Measurements from ENCODE around the gene CCR2. TPM values are rescaled to one million over a fixed set of nuclear protein-coding genes. Genes with fewer than 3 reads are reported as not detected.

Gene CCR2
- total and polyA plus RNA-seq, 2 donors = 2.4 to 7.3 TPM

DNA sequence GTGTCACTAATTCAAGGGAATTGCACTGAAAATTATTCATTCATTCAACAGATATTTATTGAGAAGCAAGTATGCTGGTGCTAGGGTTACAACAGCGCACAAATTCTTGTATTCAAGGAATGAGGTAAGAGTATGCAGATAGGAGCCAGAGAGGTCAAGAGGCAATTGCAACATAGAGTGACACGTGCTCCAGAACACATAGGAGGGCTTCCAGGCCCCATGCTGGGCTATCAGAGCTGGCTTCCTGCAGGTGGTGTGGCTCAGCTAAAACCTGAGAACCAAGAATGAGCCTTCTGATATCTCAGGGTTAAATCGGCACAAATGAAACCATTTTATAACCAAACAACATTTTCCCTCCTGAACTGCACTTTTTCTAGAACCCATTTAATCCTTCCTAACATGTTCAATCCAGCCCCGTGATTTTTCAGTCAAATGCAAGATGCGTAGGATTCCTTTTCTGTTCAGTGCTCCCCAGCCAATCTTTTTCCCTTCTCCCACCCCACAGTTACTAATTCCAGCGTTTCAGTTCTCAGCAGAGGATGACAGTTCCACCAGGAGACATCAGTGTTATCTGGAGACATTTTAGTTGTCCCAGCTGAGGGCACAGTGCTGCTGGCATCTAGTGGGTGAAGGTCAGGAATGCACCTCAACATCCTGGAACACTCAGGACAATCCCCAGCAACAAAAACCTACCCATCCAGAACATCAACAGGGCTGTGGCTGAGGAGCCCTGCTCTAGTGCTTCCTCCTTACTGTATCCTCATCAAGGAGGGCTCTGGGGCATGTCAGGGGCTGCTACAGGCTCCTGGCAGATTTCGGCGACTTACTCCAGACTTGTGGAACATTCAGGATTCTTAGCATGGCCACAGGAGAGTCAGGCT, 39.9 kb downstream of the CCR2 start:
- 82% methylated on average over 8 of the region's 8 CpGs for WGBS
- no peaks in the 10 kb centered on the region for H3K36me3 ChIP-seq (ENCODE audit: control insufficient read depth in 2 of 2, insufficient read depth in 2 of 2, low read length in 1 of 2)
- DNase-seq (ENCODE audit: low read depth in 6 of 9, low spot score in 9 of 9) = no peak
- H3K9me3 ChIP-seq (ENCODE audit: control insufficient read depth in 2 of 2, insufficient read depth in 1 of 2, low read length in 1 of 2) = no peaks in the 10 kb centered on the region
- peaks cover 0 to 9% of the 10 kb centered on the region in 2 donors for H3K4me1 ChIP-seq (ENCODE audit: control insufficient read depth in 2 of 2, insufficient read depth in 2 of 2, low read length in 2 of 2)
- H3K4me3 ChIP-seq (ENCODE audit: low read length in 2 of 2) = no peak overlapping the region
- H3K27ac ChIP-seq (ENCODE audit: low read depth in 1 of 2, low read length in 1 of 2) = no peak overlapping the region
- no peaks in the 10 kb centered on the region for H3K27me3 ChIP-seq (ENCODE audit: control insufficient read depth in 2 of 2, insufficient read depth in 1 of 2, low read length in 1 of 2)

DNA sequence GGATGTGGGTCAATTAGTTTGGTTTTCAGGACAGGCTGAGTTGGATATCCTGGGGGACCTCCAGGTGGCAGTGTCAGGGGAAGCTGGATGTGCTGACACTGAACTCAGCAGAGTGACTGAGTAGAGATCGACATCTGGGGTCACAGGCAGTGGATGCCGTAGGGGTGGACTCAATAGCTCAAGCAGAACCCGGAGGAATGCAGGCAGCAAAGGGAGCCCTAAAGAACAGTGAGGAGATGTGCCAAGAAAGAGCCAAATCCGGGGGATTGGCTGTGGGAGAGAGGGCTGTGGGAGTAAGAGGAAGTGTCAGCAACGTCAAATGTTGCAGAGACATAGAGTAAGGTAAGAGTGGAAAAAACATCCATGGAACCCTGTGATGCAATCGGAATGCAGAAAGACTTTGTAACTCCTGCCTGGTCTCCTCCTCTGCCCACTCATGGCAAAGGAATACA, 41.3 kb downstream of the CCR2 start:
- H3K27ac ChIP-seq (ENCODE audit: low read depth in 1 of 2, low read length in 1 of 2) = no peak overlapping the region
- H3K9me3 ChIP-seq (ENCODE audit: control insufficient read depth in 2 of 2, insufficient read depth in 1 of 2, low read length in 1 of 2) = no peaks in the 10 kb centered on the region
- no peaks in the 10 kb centered on the region for H3K36me3 ChIP-seq (ENCODE audit: control insufficient read depth in 2 of 2, insufficient read depth in 2 of 2, low read length in 1 of 2)
- H3K4me1 ChIP-seq (ENCODE audit: control insufficient read depth in 2 of 2, insufficient read depth in 2 of 2, low read length in 2 of 2) = peaks cover 0 to 9% of the 10 kb centered on the region in 2 donors
- 87% methylated on average over 6 of the region's 6 CpGs for WGBS
- H3K27me3 ChIP-seq (ENCODE audit: control insufficient read depth in 2 of 2, insufficient read depth in 1 of 2, low read length in 1 of 2) = no peaks in the 10 kb centered on the region
- DNase-seq (ENCODE audit: low read depth in 6 of 9, low spot score in 9 of 9) = no peak
- no peak overlapping the region for H3K4me3 ChIP-seq (ENCODE audit: low read length in 2 of 2)

DNA sequence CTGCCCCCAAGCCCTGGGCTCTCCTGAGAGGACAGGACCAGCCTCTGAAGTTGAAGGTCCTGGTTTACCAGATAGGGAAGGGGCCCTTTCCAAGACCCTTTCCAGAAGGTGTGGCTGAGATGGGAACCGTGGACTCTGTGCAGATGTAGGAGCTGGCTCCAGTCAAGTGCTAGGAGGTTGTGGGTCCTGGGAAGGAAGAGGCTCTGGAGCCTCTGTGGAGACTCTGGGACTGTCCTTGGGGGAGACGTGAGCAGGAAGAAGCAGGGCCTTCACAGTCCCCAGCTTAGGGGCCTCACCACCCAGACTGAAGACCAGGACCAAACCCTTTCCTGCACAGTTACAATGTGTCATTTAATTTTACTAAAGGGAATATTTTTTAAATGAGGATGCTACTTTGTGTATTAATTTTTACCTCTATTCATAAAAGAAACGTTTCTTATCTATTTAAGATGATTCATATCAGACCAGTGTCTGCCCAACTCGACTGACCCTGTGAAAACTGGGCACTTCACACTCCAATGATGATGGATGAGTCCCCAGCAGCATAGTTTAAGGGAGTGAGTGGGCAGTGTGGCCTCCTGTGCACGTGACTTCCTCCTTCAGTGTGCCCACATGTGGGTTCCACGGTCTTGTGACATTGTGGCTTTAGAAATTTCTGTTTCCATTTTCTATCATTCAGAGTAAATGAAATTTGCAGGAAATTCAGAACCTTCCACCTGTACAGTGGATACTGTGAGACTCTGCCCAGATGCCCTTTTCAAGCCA, 42.0 kb downstream of the CCR2 start:
- Histone ChIP-seq H3K9me3 (ENCODE audit: control insufficient read depth in 2 of 2, insufficient read depth in 1 of 2, low read length in 1 of 2) (no peaks in the 10 kb centered on the region), H3K36me3 (ENCODE audit: control insufficient read depth in 2 of 2, insufficient read depth in 2 of 2, low read length in 1 of 2) (no peaks in the 10 kb centered on the region), H3K27me3 (ENCODE audit: control insufficient read depth in 2 of 2, insufficient read depth in 1 of 2, low read length in 1 of 2) (no peaks in the 10 kb centered on the region), H3K4me3 (ENCODE audit: low read length in 2 of 2) (no peak overlapping the region), H3K4me1 (ENCODE audit: control insufficient read depth in 2 of 2, insufficient read depth in 2 of 2, low read length in 2 of 2) (peaks cover 0 to 9% of the 10 kb centered on the region in 2 donors), H3K27ac (ENCODE audit: low read depth in 1 of 2, low read length in 1 of 2) (no peak overlapping the region)
- no peak for DNase-seq (ENCODE audit: low read depth in 6 of 9, low spot score in 9 of 9)
- 57% methylated on average over 6 of the region's 6 CpGs for WGBS

DNA sequence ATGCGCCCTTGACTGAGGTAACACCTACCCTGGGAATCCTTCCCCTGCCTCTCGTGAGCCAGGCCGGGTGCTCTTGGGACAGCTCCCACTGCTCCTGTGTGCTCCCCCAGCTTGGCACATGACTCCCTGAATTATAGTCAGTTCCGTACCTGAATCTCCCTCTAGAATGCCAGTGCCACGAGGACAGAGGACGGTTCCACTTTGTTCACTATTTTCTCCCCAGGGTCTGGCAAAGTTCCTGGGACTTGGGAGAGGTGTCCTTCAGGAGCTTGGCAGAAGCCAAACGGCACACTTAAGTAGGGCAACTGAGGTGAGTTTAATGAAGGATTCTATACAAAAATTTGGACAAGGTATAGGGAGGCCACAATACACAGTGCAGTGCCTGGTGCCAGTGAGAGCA, 43.2 kb downstream of the CCR2 start:
- 97% methylated on average over 7 of the region's 7 CpGs for WGBS
- Histone ChIP-seq H3K9me3 (ENCODE audit: control insufficient read depth in 2 of 2, insufficient read depth in 1 of 2, low read length in 1 of 2) (peaks cover 0 to 3% of the 10 kb centered on the region in 2 donors), H3K27ac (ENCODE audit: low read depth in 1 of 2, low read length in 1 of 2) (no peak overlapping the region), H3K27me3 (ENCODE audit: control insufficient read depth in 2 of 2, insufficient read depth in 1 of 2, low read length in 1 of 2) (no peaks in the 10 kb centered on the region), H3K4me1 (ENCODE audit: control insufficient read depth in 2 of 2, insufficient read depth in 2 of 2, low read length in 2 of 2) (peaks cover 0 to 9% of the 10 kb centered on the region in 2 donors), H3K4me3 (ENCODE audit: low read length in 2 of 2) (no peak overlapping the region), H3K36me3 (ENCODE audit: control insufficient read depth in 2 of 2, insufficient read depth in 2 of 2, low read length in 1 of 2) (no peaks in the 10 kb centered on the region)
- DNase-seq (ENCODE audit: low read depth in 6 of 9, low spot score in 9 of 9) = no peak

DNA sequence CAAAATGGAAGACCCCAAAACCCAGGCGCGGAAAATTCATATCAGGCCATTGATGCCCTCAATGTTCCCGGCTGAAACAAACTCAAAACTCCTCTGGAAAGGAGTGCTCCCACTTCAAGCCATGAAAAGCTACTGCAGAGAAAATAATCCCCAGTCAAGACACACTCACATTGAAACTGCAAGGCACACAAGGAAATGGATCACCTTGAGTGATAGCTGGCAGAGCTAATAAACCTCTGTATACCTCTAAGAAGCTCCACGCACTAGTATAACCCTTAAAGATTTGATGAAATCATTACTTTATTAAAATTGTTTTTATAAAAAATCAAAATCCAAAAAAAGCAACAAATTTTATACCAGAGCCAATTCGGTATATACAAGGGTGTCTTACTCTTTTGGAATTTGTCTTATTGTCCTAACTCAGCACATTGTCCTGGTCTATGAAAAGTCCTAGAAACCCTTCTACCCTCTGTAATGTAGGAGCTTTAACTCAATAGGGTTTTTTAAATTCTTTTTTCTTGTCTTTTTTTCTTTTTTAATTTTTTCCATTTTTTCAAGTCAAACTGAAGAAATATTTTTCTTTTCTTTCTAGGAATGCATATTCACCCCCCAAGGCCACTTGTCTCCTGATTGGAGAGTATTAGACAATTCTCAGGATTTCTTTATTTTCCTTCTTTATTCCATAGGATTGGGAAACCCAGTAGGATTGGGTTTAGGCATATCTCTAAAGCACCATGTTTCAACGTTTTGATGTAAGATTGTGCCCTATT, 44.5 kb downstream of the CCR2 start:
- Histone ChIP-seq H3K27ac (ENCODE audit: low read depth in 1 of 2, low read length in 1 of 2) (no peak overlapping the region), H3K27me3 (ENCODE audit: control insufficient read depth in 2 of 2, insufficient read depth in 1 of 2, low read length in 1 of 2) (no peaks in the 10 kb centered on the region), H3K36me3 (ENCODE audit: control insufficient read depth in 2 of 2, insufficient read depth in 2 of 2, low read length in 1 of 2) (no peaks in the 10 kb centered on the region), H3K9me3 (ENCODE audit: control insufficient read depth in 2 of 2, insufficient read depth in 1 of 2, low read length in 1 of 2) (peaks cover 0 to 3% of the 10 kb centered on the region in 2 donors), H3K4me3 (ENCODE audit: low read length in 2 of 2) (no peak overlapping the region), H3K4me1 (ENCODE audit: control insufficient read depth in 2 of 2, insufficient read depth in 2 of 2, low read length in 2 of 2) (peaks cover 0 to 9% of the 10 kb centered on the region in 2 donors)
- 91% methylated on average over 6 of the region's 6 CpGs for WGBS
- no peak for DNase-seq (ENCODE audit: low read depth in 6 of 9, low spot score in 9 of 9)

DNA sequence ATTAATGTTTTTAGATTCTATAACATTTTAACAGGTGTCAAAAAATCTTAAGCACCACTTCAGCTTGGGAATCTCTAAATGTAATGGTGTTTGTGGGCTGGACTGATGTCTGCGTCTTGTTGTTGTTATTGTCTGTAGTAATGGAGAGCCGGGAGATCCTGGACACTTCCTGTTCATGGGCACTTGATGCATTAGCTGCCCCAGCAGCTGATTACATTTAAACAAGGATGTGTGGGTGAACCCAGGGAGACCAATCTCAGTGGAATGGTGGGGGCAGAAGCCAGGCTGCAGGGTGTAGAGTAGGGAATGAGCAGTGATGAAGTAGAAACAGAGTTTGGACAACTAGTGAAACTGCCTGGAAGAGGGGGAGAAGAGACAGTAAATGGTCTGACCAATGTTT, 45.2 kb downstream of the CCR2 start:
- H3K27me3 ChIP-seq (ENCODE audit: control insufficient read depth in 2 of 2, insufficient read depth in 1 of 2, low read length in 1 of 2) = no peaks in the 10 kb centered on the region
- H3K4me1 ChIP-seq (ENCODE audit: control insufficient read depth in 2 of 2, insufficient read depth in 2 of 2, low read length in 2 of 2) = peaks cover 0 to 9% of the 10 kb centered on the region in 2 donors
- WGBS = 92% methylated on average over 2 of the region's 2 CpGs
- H3K27ac ChIP-seq (ENCODE audit: low read depth in 1 of 2, low read length in 1 of 2) = no peak overlapping the region
- no peak for DNase-seq (ENCODE audit: low read depth in 6 of 9, low spot score in 9 of 9)
- H3K36me3 ChIP-seq (ENCODE audit: control insufficient read depth in 2 of 2, insufficient read depth in 2 of 2, low read length in 1 of 2) = no peaks in the 10 kb centered on the region
- H3K4me3 ChIP-seq (ENCODE audit: low read length in 2 of 2) = no peak overlapping the region
- peaks cover 0 to 6% of the 10 kb centered on the region in 2 donors for H3K9me3 ChIP-seq (ENCODE audit: control insufficient read depth in 2 of 2, insufficient read depth in 1 of 2, low read length in 1 of 2)

DNA sequence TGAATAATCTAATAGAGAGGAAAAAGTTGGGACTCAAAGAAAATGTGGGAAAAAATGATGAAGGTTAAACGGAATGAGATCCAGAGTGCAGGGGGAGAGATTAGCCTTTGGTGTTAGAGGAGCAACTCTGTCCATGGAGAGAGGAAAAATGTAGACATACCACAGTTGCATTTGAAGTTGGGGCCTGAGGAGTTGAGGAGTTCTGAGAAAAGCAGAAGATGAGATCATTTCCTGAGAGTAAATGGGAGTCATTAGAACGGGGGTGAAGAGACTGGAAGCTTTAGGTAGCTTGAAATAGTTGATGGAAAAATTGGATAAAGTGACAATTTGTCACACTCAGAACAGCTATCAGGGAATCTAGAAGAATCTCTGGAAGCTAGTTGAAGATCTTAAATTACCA, 45.6 kb downstream of the CCR2 start:
- 55% methylated on average over 2 of the region's 2 CpGs for WGBS
- Histone ChIP-seq H3K4me1 (ENCODE audit: control insufficient read depth in 2 of 2, insufficient read depth in 2 of 2, low read length in 2 of 2) (peaks cover 0 to 9% of the 10 kb centered on the region in 2 donors), H3K36me3 (ENCODE audit: control insufficient read depth in 2 of 2, insufficient read depth in 2 of 2, low read length in 1 of 2) (no peaks in the 10 kb centered on the region), H3K4me3 (ENCODE audit: low read length in 2 of 2) (no peak overlapping the region), H3K27me3 (ENCODE audit: control insufficient read depth in 2 of 2, insufficient read depth in 1 of 2, low read length in 1 of 2) (no peaks in the 10 kb centered on the region), H3K27ac (ENCODE audit: low read depth in 1 of 2, low read length in 1 of 2) (no peak overlapping the region), H3K9me3 (ENCODE audit: control insufficient read depth in 2 of 2, insufficient read depth in 1 of 2, low read length in 1 of 2) (peaks cover 0 to 6% of the 10 kb centered on the region in 2 donors)
- DNase-seq (ENCODE audit: low read depth in 6 of 9, low spot score in 9 of 9) = no peak

DNA sequence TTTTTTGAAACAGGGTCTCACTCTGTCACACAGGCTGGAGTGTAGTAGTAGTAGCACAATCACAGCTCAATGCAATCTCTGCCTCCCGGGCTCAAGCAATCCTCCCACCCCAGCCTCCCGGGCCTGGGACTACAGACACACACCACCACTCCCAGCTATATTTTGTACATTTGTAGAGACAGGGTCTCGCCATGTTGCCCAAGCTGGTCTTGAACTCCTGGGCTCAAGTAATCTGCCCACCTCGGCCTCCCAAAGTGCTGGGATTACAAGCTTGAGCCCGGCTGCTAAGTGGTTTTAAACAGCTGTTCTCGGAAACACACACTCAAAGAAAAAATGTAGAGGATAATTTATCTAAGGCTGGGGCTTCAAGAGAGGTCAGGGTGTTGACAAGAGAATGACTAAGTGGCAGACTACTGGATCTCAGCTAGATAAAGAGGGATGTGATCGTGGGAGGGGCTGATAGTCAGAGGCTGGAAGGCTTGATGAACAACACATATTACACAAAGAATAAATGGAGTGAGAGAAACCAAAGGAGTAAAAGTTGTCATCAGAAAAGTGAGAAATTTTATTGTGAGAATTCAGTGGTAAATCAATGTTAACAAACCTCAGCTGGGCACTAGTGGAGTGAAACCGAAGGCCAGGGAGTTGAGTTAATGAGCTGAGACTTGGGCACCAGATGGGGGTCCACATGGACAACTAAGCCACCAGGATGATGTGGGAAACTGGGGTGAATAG, 46.3 kb downstream of the CCR2 start:
- Histone ChIP-seq H3K4me1 (ENCODE audit: control insufficient read depth in 2 of 2, insufficient read depth in 2 of 2, low read length in 2 of 2) (peaks cover 0 to 9% of the 10 kb centered on the region in 2 donors), H3K27ac (ENCODE audit: low read depth in 1 of 2, low read length in 1 of 2) (no peak overlapping the region), H3K9me3 (ENCODE audit: control insufficient read depth in 2 of 2, insufficient read depth in 1 of 2, low read length in 1 of 2) (peaks cover 0 to 6% of the 10 kb centered on the region in 2 donors), H3K4me3 (ENCODE audit: low read length in 2 of 2) (no peak overlapping the region), H3K27me3 (ENCODE audit: control insufficient read depth in 2 of 2, insufficient read depth in 1 of 2, low read length in 1 of 2) (no peaks in the 10 kb centered on the region), H3K36me3 (ENCODE audit: control insufficient read depth in 2 of 2, insufficient read depth in 2 of 2, low read length in 1 of 2) (no peaks in the 10 kb centered on the region)
- WGBS = 95% methylated on average over 8 of the region's 8 CpGs
- no peak for DNase-seq (ENCODE audit: low read depth in 6 of 9, low spot score in 9 of 9)

Measured in thymus (tissue), 11 donors.